Activated CD4-positive, alpha-beta T cell treated with anti-CD3 and anti-CD28 coated beads for 36 hours (primary cell): ENCODE results near the gene TENM3. TPM values are rescaled to one million over a fixed set of nuclear protein-coding genes. Genes with fewer than 3 reads are reported as not detected.

Source experiments
- ATAC-seq: fragments of 200-7000 bp; cut with Tn5 transposase; one replicate; pipeline ENCODE4 v1.10.0; 2021; ENCODE audit warnings: mild to moderate bottlenecking, moderate library complexity
- CTCF ChIA-PET: fragments of 350-600 bp; sonication (Branson Sonifier 250); formaldehyde crosslinking; loops from one replicate; lab custom pipeline; 2021; ENCODE audit warnings: antibody characterized with exemption; lab: Charles Lee
- POLR2A ChIA-PET: fragments of 350-600 bp; sonication (Branson Sonifier 250); formaldehyde crosslinking; loops from one replicate; lab custom pipeline; 2021; ENCODE audit warnings: antibody characterized with exemption, inconsistent platforms; lab: Charles Lee
- DNase-seq: peaks from one replicate; pipeline ENCODE4 v3.0.0-alpha.2; 2020
- H3K27ac Mint-ChIP-seq: one replicate; pipeline ENCODE4 v1.8.0; 2021; ENCODE audit warnings: mixed read lengths
- H3K27me3 Mint-ChIP-seq: one replicate; pipeline ENCODE4 v1.8.0; 2021; ENCODE audit warnings: mixed read lengths
- H3K36me3 Mint-ChIP-seq: one replicate; pipeline ENCODE4 v1.8.0; 2021; ENCODE audit warnings: low read depth, mixed read lengths
- H3K4me1 Mint-ChIP-seq: one replicate; pipeline ENCODE4 v1.8.0; 2021; ENCODE audit warnings: mixed read lengths
- H3K4me3 Mint-ChIP-seq: one replicate; pipeline ENCODE4 v1.8.0; 2021; ENCODE audit warnings: mild to moderate bottlenecking, moderate library complexity, mixed read lengths
- H3K9me3 Mint-ChIP-seq: one replicate; pipeline ENCODE4 v1.8.0; 2021; ENCODE audit warnings: low read depth, mixed read lengths
- intact Hi-C, 2 experiments: fragments of 100-400 bp; cut with DNase I in 1 of 2; cut with micrococcal nuclease in 1 of 2; formaldehyde crosslinking; loops; one replicate each; pipeline versions ENCODE4 v1.14.2 to v1.15.1; 2022 to 2024; cut with DNase I, micrococcal nuclease
- total RNA-seq, 2 experiments: library from RNA; stranded (reverse); gene quantifications; one replicate each; pipeline ENCODE4 v1.2.3, GENCODE V29; 2021

TENM3 gene
- total RNA-seq, 2 experiments from 2014 or later: not detected

DNA sequence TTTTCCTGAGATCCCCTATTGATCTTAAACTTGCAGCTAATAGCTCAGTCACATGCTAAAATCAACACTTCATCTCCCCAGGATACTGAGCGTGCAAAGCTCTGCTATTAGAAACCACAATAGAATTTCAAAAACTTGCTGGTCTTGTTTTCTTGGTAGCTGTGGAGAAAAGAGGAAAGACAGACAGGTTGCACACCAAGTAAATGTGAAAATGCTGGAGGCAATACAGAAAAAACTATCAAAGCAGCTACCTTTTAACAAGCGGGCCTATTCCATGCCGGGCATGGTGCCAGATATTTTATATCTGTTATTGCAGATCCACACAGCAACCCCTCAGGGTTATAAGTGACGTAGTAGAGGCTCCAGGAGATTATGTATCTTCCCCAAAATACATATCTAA is 502.0 kb downstream of the TENM3 start:
- H3K27ac Mint-ChIP-seq: no peak overlapping the region
- H3K36me3 Mint-ChIP-seq: no peaks in the 10 kb centered on the region
- H3K27me3 Mint-ChIP-seq: no peaks in the 10 kb centered on the region
- ATAC-seq (no peak), DNase-seq (no peak)
- ChIA-PET CTCF (interaction anchor here (1.1 kb wide), 1 partner anchor 9 kb away, joined by 4 read pairs; no protein-coding TSS in a partner anchor), POLR2A (no interaction called here)
- no peaks in the 10 kb centered on the region for H3K4me1 Mint-ChIP-seq
- no peak overlapping the region for H3K4me3 Mint-ChIP-seq
- intact Hi-C loops: no loop called here
- no peaks in the 10 kb centered on the region for H3K9me3 Mint-ChIP-seq

DNA sequence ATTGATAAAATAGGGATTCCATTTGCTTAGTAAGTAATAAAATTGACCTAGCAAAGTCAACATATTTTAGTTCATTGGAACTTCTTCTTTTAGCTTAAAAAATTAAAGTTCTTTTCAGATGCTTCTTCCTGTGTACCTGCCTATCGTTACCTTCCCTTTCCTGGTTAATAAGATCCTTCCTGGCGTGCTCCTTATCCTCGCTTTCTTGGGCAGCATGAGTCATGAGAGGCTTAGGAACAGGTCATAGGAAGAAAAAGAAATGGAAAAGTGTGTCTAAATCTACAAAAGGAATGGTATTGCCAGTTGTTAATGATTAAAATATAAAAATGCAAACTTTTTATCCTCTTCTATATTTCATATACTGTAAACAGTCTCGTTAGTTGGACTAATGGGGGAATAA is 503.7 kb downstream of the TENM3 start:
- ATAC-seq: no peak
- no peaks in the 10 kb centered on the region for H3K4me1 Mint-ChIP-seq
- no peak overlapping the region for H3K27ac Mint-ChIP-seq
- ChIA-PET POLR2A (no interaction called here), CTCF (no interaction called here)
- H3K27me3 Mint-ChIP-seq: no peaks in the 10 kb centered on the region
- intact Hi-C loops: no loop called here
- H3K36me3 Mint-ChIP-seq: no peaks in the 10 kb centered on the region
- DNase-seq: no peak
- no peak overlapping the region for H3K4me3 Mint-ChIP-seq
- no peaks in the 10 kb centered on the region for H3K9me3 Mint-ChIP-seq

DNA sequence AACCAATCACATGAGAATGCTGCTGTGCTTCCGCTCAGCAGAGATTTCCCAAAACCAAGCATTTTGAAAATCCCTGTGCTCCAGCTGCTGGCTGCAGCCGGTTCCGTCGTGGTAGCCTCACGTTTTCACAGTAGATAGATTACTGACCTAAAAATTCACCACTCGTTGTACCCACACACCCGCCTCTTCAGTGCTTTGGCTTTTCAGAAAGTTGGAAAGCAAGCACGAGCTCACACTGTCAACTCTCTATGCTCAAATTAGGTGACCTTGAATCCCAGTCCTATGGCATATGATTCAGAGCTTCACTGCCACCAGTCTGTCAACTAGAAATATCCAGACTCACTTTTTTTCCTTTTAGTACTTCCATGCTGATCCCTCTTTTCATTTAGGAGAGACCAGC is 505.1 kb downstream of the TENM3 start:
- no peak overlapping the region for H3K27ac Mint-ChIP-seq
- intact Hi-C loops: no loop called here
- ChIA-PET POLR2A (interaction anchor here (0.7 kb wide), 1 partner anchor 609 kb away, joined by 3 read pairs; no protein-coding TSS in a partner anchor), CTCF (no interaction called here)
- H3K9me3 Mint-ChIP-seq: no peaks in the 10 kb centered on the region
- no peak for ATAC-seq
- H3K4me3 Mint-ChIP-seq: no peak overlapping the region
- H3K36me3 Mint-ChIP-seq: no peaks in the 10 kb centered on the region
- no peaks in the 10 kb centered on the region for H3K4me1 Mint-ChIP-seq
- DNase-seq: no peak
- no peaks in the 10 kb centered on the region for H3K27me3 Mint-ChIP-seq

DNA sequence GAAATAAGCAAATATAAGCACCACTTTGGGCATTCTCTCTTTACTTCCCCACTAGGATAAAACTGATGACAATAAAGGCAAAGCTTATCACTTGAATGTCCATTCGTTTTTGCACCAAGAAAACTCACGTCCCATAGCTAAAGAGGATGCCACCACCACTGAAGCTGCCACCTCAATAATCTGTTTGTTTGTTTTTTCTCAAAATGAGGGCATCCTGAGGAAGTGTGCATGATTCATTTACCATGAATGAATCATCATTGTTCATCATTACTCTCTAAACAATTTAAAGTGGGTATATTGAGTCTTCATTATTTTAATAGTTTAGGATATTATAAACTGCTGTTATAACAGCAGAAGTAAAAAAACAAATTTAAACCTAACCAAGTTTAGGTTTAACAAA is 505.7 kb downstream of the TENM3 start:
- CTCF ChIA-PET: no interaction called here
- intact Hi-C loops: no loop called here
- DNase-seq (no peak), ATAC-seq (no peak)
- Mint-ChIP-seq H3K9me3 (no peaks in the 10 kb centered on the region), H3K36me3 (no peaks in the 10 kb centered on the region), H3K4me1 (no peaks in the 10 kb centered on the region), H3K4me3 (no peak overlapping the region), H3K27ac (no peak overlapping the region), H3K27me3 (no peaks in the 10 kb centered on the region)
- POLR2A ChIA-PET: interaction anchor here (0.7 kb wide), 1 partner anchor 609 kb away, joined by 3 read pairs; no protein-coding TSS in a partner anchor

DNA sequence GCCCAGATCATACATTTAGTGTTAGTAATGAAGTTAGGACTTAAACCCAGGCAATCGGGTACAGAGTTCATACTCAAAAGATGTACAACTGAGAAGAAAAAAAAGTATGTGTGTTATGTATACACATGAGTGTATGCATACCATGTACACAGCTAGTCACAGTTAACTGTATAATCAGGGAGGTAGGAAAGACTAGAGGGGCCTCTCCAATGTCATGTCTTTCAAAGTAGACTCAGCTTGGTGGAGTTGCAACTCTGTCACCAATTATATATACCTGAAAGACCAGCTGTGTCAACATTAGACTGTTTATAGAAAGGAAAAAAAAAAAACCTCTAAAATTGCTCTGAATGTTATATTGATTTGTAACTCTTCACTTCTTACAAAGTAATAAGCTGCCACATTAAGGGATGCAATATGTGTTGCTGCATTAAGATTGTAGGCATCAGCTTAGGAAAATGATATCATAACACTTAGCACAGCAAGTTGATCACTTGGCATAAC is 506.5 kb downstream of the TENM3 start:
- DNase-seq (no peak), ATAC-seq (no peak)
- ChIA-PET CTCF (no interaction called here), POLR2A (no interaction called here)
- Mint-ChIP-seq H3K4me1 (no peaks in the 10 kb centered on the region), H3K4me3 (no peak overlapping the region), H3K9me3 (no peaks in the 10 kb centered on the region), H3K36me3 (no peaks in the 10 kb centered on the region), H3K27me3 (no peaks in the 10 kb centered on the region), H3K27ac (no peak overlapping the region)
- intact Hi-C loops: no loop called here

DNA sequence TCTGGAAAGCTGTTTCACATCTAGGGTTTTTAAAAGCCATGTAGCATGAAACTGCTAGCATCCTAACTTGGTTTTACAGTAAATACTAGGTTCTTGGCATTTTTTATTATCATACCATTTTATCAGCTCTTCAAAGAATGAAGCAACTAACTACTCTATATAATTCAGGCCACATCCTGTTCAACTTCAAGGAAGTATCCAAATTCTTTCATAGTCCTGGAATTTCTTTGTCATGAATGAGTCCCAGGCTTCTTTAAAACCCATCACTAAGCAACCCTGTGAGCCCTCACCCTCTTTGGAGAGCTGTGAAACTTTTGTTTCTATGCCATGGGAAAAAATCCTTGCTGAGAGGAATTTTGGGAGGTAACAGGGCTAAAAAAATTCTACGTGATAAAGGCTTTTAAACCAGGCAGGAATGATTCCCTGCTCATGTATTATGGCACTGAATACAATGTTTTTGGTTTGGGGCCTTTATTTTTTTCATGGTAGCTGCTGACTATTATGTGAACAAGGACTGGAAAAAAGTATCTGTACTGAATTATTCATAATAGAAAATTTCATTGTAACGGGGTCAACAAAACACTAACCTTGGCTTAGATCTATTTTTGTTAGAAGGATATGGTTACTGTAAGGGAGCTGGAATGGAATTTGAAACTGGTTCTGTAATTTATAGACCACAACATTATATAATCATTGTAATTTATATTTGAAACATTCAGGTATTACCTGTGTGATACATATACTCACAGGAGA is 509.1 kb downstream of the TENM3 start:
- intact Hi-C loops: no loop called here
- no peaks in the 10 kb centered on the region for H3K9me3 Mint-ChIP-seq
- DNase-seq (no peak), ATAC-seq (no peak)
- CTCF ChIA-PET: no interaction called here
- H3K27ac Mint-ChIP-seq: no peak overlapping the region
- no peaks in the 10 kb centered on the region for H3K4me1 Mint-ChIP-seq
- no peaks in the 10 kb centered on the region for H3K36me3 Mint-ChIP-seq
- H3K4me3 Mint-ChIP-seq: no peak overlapping the region
- POLR2A ChIA-PET: no interaction called here
- no peaks in the 10 kb centered on the region for H3K27me3 Mint-ChIP-seq

DNA sequence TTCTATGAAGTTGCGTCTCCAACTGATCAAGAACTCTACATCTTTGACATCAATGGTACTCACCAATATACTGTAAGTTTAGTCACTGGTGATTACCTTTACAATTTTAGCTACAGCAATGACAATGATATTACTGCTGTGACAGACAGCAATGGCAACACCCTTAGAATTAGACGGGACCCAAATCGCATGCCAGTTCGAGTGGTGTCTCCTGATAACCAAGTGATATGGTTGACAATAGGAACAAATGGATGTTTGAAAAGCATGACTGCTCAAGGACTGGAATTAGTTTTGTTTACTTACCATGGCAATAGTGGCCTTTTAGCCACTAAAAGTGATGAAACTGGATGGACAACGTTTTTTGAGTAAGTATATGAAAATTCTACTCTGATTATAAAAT is 511.7 kb downstream of the TENM3 start:
- Mint-ChIP-seq H3K4me3 (no peak overlapping the region), H3K36me3 (no peaks in the 10 kb centered on the region), H3K27me3 (no peaks in the 10 kb centered on the region), H3K27ac (no peak overlapping the region), H3K9me3 (no peaks in the 10 kb centered on the region), H3K4me1 (no peaks in the 10 kb centered on the region)
- ChIA-PET POLR2A (no interaction called here), CTCF (no interaction called here)
- intact Hi-C loops: no loop called here
- DNase-seq: no peak
- ATAC-seq: no peak

DNA sequence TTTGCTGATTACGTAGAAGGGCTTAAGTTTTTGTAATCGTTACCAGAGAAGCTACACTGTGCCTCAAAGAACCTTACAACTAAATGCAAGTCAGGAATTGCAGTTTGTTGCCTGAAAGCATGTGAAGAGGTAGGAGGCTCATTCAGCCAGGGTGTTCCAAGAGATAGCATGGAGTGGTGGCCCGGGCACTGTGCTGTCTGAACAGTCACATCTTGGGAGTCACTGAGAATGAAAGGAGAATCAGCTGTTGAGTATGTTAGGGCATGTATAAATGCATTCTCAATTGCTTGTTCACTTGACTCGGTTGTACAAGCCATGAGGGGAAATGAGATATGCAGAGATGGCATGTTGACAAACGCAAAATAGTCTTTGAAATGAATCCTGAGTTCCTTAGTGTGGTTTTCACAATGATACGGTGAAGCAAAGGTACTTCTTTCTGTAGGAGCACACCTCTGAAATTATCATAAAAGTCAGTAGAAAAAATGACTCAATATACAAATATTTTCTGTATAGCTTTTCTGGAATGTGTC is 513.0 kb downstream of the TENM3 start:
- Mint-ChIP-seq H3K27ac (no peak overlapping the region), H3K4me3 (no peak overlapping the region), H3K27me3 (no peaks in the 10 kb centered on the region), H3K36me3 (no peaks in the 10 kb centered on the region), H3K4me1 (no peaks in the 10 kb centered on the region), H3K9me3 (no peaks in the 10 kb centered on the region)
- ATAC-seq (no peak), DNase-seq (no peak)
- intact Hi-C loops: no loop called here
- ChIA-PET POLR2A (no interaction called here), CTCF (no interaction called here)

DNA sequence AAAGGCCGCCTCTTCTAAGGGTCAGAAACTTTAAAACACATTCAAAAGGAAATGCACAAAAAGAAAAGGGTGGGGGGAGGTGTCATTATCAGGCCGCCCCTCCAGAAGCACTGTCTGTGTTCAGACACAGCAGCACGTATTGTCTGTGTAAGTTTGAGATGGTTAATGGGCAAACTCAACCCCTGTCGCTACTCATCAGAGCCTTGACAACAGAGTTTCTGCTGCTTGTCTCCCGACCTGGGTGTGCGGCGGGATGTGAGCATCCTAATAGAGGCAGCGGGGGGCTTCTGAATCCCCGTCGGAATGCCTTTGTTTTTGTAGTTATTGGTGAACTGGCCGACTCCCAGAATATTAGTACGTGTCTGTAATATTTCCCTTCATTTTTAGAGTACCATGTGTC is 515.1 kb downstream of the TENM3 start:
- CTCF ChIA-PET: no interaction called here
- H3K4me1 Mint-ChIP-seq: no peaks in the 10 kb centered on the region
- no peaks in the 10 kb centered on the region for H3K27me3 Mint-ChIP-seq
- no peak overlapping the region for H3K27ac Mint-ChIP-seq
- H3K9me3 Mint-ChIP-seq: no peaks in the 10 kb centered on the region
- intact Hi-C loops: no loop called here
- ATAC-seq: no peak
- no peaks in the 10 kb centered on the region for H3K36me3 Mint-ChIP-seq
- POLR2A ChIA-PET: no interaction called here
- no peak overlapping the region for H3K4me3 Mint-ChIP-seq
- DNase-seq: no peak

DNA sequence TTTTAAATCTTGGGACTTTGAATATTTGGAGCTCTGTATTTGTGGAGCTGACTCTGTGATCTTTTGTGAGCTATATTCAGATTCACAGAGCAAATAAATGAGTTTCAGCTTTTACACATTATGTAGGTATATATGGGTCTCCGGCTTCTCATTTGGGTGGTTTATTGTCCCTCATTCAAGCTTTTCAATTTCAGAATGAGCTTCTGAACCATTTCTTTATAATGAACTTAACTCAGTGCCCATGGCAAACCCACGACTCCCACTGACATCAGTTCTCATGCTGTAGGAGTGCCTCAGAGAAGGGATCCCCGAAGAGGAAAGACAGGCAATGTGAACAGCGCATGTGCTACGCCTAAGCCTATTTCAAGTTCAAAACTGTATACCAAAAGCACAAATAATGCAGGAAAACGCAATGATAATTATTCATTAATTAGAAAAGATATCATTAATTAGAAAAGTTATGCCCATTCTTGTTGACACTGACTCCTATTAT is 517.4 kb downstream of the TENM3 start:
- H3K9me3 Mint-ChIP-seq: no peaks in the 10 kb centered on the region
- POLR2A ChIA-PET: no interaction called here
- no peak for ATAC-seq

DNA sequence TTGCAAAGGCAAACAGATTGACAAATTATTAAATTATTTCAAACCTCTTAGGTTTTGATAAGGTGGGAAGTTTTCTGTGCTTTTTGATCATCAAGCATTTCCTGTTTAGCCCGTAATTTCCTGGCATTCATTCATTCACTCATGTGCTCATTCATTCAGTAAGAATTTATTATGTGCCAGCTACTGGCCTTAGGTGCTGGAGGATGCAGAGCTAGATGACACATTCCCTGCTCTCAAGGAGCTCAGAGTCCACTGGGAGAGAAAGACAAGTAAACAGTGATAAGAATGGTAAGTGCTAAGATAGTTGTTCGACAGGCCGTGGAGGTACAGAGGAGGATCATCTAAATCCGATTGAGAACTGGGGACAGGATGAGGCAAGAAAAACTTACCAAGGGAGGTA is 520.9 kb downstream of the TENM3 start:
- ChIA-PET POLR2A (no interaction called here), CTCF (no interaction called here)
- Mint-ChIP-seq H3K36me3 (no peaks in the 10 kb centered on the region), H3K4me1 (no peaks in the 10 kb centered on the region), H3K4me3 (no peak overlapping the region), H3K27ac (no peak overlapping the region), H3K27me3 (peaks cover 7% of the 10 kb centered on the region), H3K9me3 (no peaks in the 10 kb centered on the region)
- ATAC-seq (no peak), DNase-seq (no peak)
- intact Hi-C loops: no loop called here

More for the DNA sequence above, 517.4 kb downstream of the TENM3 start:
- H3K4me3 Mint-ChIP-seq: no peak overlapping the region
- H3K4me1 Mint-ChIP-seq: no peaks in the 10 kb centered on the region
- no peaks in the 10 kb centered on the region for H3K36me3 Mint-ChIP-seq
- CTCF ChIA-PET: no interaction called here
- no peak for DNase-seq
- no peak overlapping the region for H3K27ac Mint-ChIP-seq
- intact Hi-C loops: no loop called here
- peaks cover 4% of the 10 kb centered on the region for H3K27me3 Mint-ChIP-seq

DNA sequence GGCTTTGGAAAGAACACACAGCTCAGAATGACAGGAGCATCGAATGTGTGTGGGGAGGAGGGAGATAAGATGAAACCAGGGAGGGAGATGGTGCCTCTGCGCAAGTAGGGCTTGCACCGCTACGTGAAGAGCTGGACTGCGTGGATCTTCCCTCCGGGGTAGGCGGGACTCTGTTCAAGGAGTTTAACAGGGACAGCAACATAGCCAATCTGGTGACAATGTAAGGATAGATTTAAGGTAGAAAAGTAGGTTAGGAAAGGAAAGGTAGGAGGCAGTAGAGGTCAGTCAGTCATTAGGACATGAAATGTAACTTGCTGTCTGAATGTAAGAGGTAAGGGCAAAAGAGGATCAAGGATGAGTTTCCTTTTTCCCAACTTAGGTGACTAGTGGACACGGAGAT is 521.4 kb downstream of the TENM3 start:
- CTCF ChIA-PET: no interaction called here

More for the DNA sequence above, 521.4 kb downstream of the TENM3 start:
- Mint-ChIP-seq H3K4me3 (no peak overlapping the region), H3K4me1 (no peaks in the 10 kb centered on the region), H3K36me3 (no peaks in the 10 kb centered on the region), H3K9me3 (no peaks in the 10 kb centered on the region), H3K27me3 (peaks cover 7% of the 10 kb centered on the region), H3K27ac (no peak overlapping the region)
- no peak for DNase-seq
- ATAC-seq: no peak
- intact Hi-C loops: no loop called here
- POLR2A ChIA-PET: no interaction called here
